Prostate gland (tissue), 2 donors: ENCODE results near the gene NID1.

Experiments used
- CTCF ChIP-seq, 4 experiments: fragments of 200-600 bp in 2 of 4; fragments of 450-650 bp in 2 of 4; sonication (generic) in 2 of 4; IDR thresholded peaks; 1 replicate in 3 of 4; 2 replicates in 1 of 4; pipeline ENCODE4 v1.5.1; 2016 to 2019; ENCODE audit warnings: antibody characterized with exemption in 4 of 4, mild to moderate bottlenecking in 2 of 4, moderate library complexity in 2 of 4
- POLR2A ChIP-seq: fragments of 450-650 bp; IDR thresholded peaks from one replicate; pipeline ENCODE4 v1.6.1; 2016; ENCODE audit warnings: antibody characterized with exemption, mild to moderate bottlenecking

- TF ChIP-seq POLR2A (no peak), CTCF (IDR thresholded peaks at IDR 0.05) (no peak)
These were observed 93.9 kb downstream of the NID1 start for GRCh38 chr1:235971020-235971419.
